PC-3 (cell line): ENCODE results near the gene LALBA. TPM values are rescaled to one million over a fixed set of nuclear protein-coding genes. Genes with fewer than 3 reads are reported as not detected.
A peak's percentile ranks its signal among the peaks of the same experiment; 100 is the strongest.

ENCODE experiments used
- ATAC-seq: fragments of 200-7000 bp; cut with Tn5 transposase; 2 replicates; pipeline ENCODE4 v1.9.1; 2020; ENCODE audit warnings: mild to moderate bottlenecking, moderate library complexity
- BruUV-seq: library from RNA; stranded (reverse); fragments of 400-500 nt; replicated peaks from 2 replicates; lab custom pipeline; 2021; lab: Mats Ljungman, UMichigan
- CTCF ChIA-PET: fragments of 300-600 bp; sonication (Branson Sonifier 250); formaldehyde crosslinking; loops from one replicate; lab custom pipeline; 2022; ENCODE audit warnings: antibody characterized with exemption; lab: Charles Lee
- POLR2A ChIA-PET: fragments of 300-600 bp; sonication (Branson Sonifier 250); formaldehyde crosslinking; loops from one replicate; lab custom pipeline; 2022; ENCODE audit warnings: antibody characterized with exemption; ENCODE audit not compliant: unreplicated experiment; lab: Charles Lee
- DNase-seq: peaks from one replicate; pipeline ENCODE4 v3.0.0-alpha.2; 2015
- H2AFZ ChIP-seq: fragments of 300-600 bp; sonication (generic); 2 replicates; pipeline ENCODE4 v1.6.0; 2016; ENCODE audit warnings: antibody characterized with exemption, low read length
- H3F3A ChIP-seq: fragments of 300-600 bp; sonication (generic); one replicate; pipeline ENCODE4 v1.6.0; 2017; ENCODE audit warnings: antibody characterized with exemption, low read length, control low read depth, mild to moderate bottlenecking; ENCODE audit not compliant: unreplicated experiment
- H3K27ac ChIP-seq: fragments of 300-600 bp; sonication (generic); 2 replicates; pipeline ENCODE4 v1.5.1; 2016; ENCODE audit warnings: mild to moderate bottlenecking, low read length
- H3K27me3 ChIP-seq: fragments of 300-600 bp; sonication (generic); 2 replicates; pipeline ENCODE4 v1.6.1; 2016; ENCODE audit warnings: low read length, mixed read lengths
- H3K36me3 ChIP-seq: fragments of 300-600 bp; sonication (generic); 2 replicates; pipeline ENCODE4 v1.6.1; 2016; ENCODE audit warnings: low read depth, mixed run types, low read length, mixed read lengths
- H3K4me1 ChIP-seq: fragments of 300-600 bp; sonication (generic); 2 replicates; pipeline ENCODE4 v1.5.1; 2016; ENCODE audit warnings: low read length; ENCODE audit not compliant: insufficient read depth
- H3K4me2 ChIP-seq: fragments of 300-600 bp; sonication (generic); 2 replicates; pipeline ENCODE4 v1.6.0; 2016; ENCODE audit warnings: low read length
- H3K4me3 ChIP-seq: fragments of 300-600 bp; sonication (generic); 2 replicates; pipeline ENCODE4 v1.5.1; 2016; ENCODE audit warnings: mild to moderate bottlenecking, low read length, mixed read lengths
- H3K79me2 ChIP-seq: fragments of 300-600 bp; sonication (generic); 2 replicates; pipeline ENCODE4 v1.6.1; 2017; ENCODE audit warnings: low read length, mixed read lengths
- H3K9ac ChIP-seq: fragments of 300-600 bp; sonication (generic); 2 replicates; pipeline ENCODE4 v1.6.0; 2016; ENCODE audit warnings: mild to moderate bottlenecking, low read length
- H3K9me2 ChIP-seq: fragments of 300-600 bp; sonication (generic); replicated peaks from 2 replicates; pipeline ENCODE4 v1.6.1; 2016; ENCODE audit warnings: mixed run types, low read length, mixed read lengths
- H3K9me3 ChIP-seq: fragments of 300-600 bp; sonication (generic); 2 replicates; pipeline ENCODE4 v1.6.1; 2016; ENCODE audit warnings: low read length, mixed read lengths
- H4K20me1 ChIP-seq: fragments of 300-600 bp; sonication (generic); 2 replicates; pipeline ENCODE4 v1.6.1; 2016; ENCODE audit warnings: low read length, mixed read lengths
- CTCF ChIP-seq: fragments of 300-600 bp; sonication (generic); conservative IDR thresholded peaks from 2 replicates; pipeline ENCODE4 v1.5.1; 2017; ENCODE audit warnings: antibody characterized with exemption, low read depth, mild to moderate bottlenecking, low read length
- EZH2 ChIP-seq: fragments of 300-600 bp; sonication (generic); IDR thresholded peaks from one replicate; pipeline ENCODE4 v1.6.1; 2017; ENCODE audit warnings: antibody characterized with exemption, mild to moderate bottlenecking, low read length; ENCODE audit not compliant: unreplicated experiment
- EZH2phosphoT487 ChIP-seq: fragments of 300-600 bp; sonication (generic); IDR thresholded peaks from 2 replicates; pipeline ENCODE4 v1.6.1; 2018; ENCODE audit warnings: mild to moderate bottlenecking, antibody characterized with exemption, low read length, borderline replicate concordance
- intact Hi-C: fragments of 100-400 bp; cut with micrococcal nuclease; formaldehyde crosslinking; loops from 2 replicates; pipeline ENCODE4 v1.9.0; 2023
- total RNA-seq: library from RNA; depleted of rRNA; stranded (reverse); fragments of >200 nt; gene quantifications from 2 replicates; pipeline ENCODE4 v1.2.3, GENCODE V29; 2014

LALBA gene
- total RNA-seq, 1 experiment from 2014 or later: not detected

GRCh38 chr12:48601013-48601756, 31.3 kb upstream of the LALBA start:
- CTCF ChIA-PET: no interaction called here
- no peaks in the 10 kb centered on the region for H4K20me1 ChIP-seq
- POLR2A ChIA-PET: no interaction called here
- DNase-seq (peak; percentile 8), ATAC-seq (no peak)
- H3K9me3 ChIP-seq: 0 out of 2 replicates have a peak, but pooled peaks cover 7% of the 10 kb centered on the region
- H2AFZ ChIP-seq: no peak overlapping the region
- peaks cover 45% of the 10 kb centered on the region for H3K27me3 ChIP-seq
- no TSS peak for BruUV-seq
- H3K4me3 ChIP-seq: no peak overlapping the region
- no peaks in the 10 kb centered on the region for H3K79me2 ChIP-seq
- H3K9me2 ChIP-seq: no peaks in the 10 kb centered on the region
- no peak overlapping the region for H3K4me2 ChIP-seq
- intact Hi-C loops: no loop called here
- no peak overlapping the region for H3K27ac ChIP-seq
- no peak overlapping the region for H3K9ac ChIP-seq
- H3K36me3 ChIP-seq: no peaks in the 10 kb centered on the region
- no peaks in the 10 kb centered on the region for H3K4me1 ChIP-seq
- no peaks in the 10 kb centered on the region for H3F3A ChIP-seq
- no peak for TF ChIP-seq EZH2phosphoT487
- TF ChIP-seq CTCF: no peak
- TF ChIP-seq EZH2: no peak

GRCh38 chr12:48600552-48600951, 30.7 kb upstream of the LALBA start:
- Histone ChIP-seq H3K27me3 (peaks cover 45% of the 10 kb centered on the region), H3K27ac (no peak overlapping the region), H2AFZ (no peak overlapping the region), H4K20me1 (no peaks in the 10 kb centered on the region), H3K79me2 (no peaks in the 10 kb centered on the region), H3K4me1 (no peaks in the 10 kb centered on the region), H3K4me2 (no peak overlapping the region), H3F3A (no peaks in the 10 kb centered on the region), H3K9me2 (no peaks in the 10 kb centered on the region), H3K36me3 (no peaks in the 10 kb centered on the region), H3K4me3 (no peak overlapping the region), H3K9me3 (0 out of 2 replicates have a peak, but pooled peaks cover 7% of the 10 kb centered on the region), H3K9ac (no peak overlapping the region)
- ChIA-PET CTCF (no interaction called here), POLR2A (no interaction called here)
- ATAC-seq: no peak
- DNase-seq: no peak
- intact Hi-C loops: no loop called here
- no TSS peak for BruUV-seq
- TF ChIP-seq EZH2phosphoT487: no peak

- H3F3A ChIP-seq: no peaks in the 10 kb centered on the region
- H3K9ac ChIP-seq: no peak overlapping the region
- TF ChIP-seq EZH2phosphoT487: no peak
- no peak for TF ChIP-seq EZH2
- TF ChIP-seq CTCF: no peak
- no peaks in the 10 kb centered on the region for H3K36me3 ChIP-seq
- H3K9me3 ChIP-seq: no peaks in the 10 kb centered on the region
- peaks cover 22% of the 10 kb centered on the region for H3K27me3 ChIP-seq
- BruUV-seq: no TSS peak
- POLR2A ChIA-PET: no interaction called here
- H2AFZ ChIP-seq: no peak overlapping the region
- no peak for DNase-seq
- no peak for ATAC-seq
- CTCF ChIA-PET: no interaction called here
- intact Hi-C loops: no loop called here
- no peaks in the 10 kb centered on the region for H4K20me1 ChIP-seq
- H3K4me1 ChIP-seq: no peaks in the 10 kb centered on the region
- no peaks in the 10 kb centered on the region for H3K79me2 ChIP-seq
- no peak overlapping the region for H3K27ac ChIP-seq
- no peak overlapping the region for H3K4me3 ChIP-seq
- H3K9me2 ChIP-seq: no peaks in the 10 kb centered on the region
- H3K4me2 ChIP-seq: no peak overlapping the region
These were observed 22.8 kb upstream of the LALBA start for GRCh38 chr12:48592591-48593086.
